Measurements from ENCODE around the gene FN1. TPM values are rescaled to one million over a fixed set of nuclear protein-coding genes. Genes with fewer than 3 reads are reported as not detected.

The FN1 gene
- total RNA-seq, 1 experiment from 2014 or later: 102 TPM

GRCh38 chr2:215368493-215368809 lies 67.4 kb downstream of the FN1 start (continued):
- no peak for TF ChIP-seq E2F4 (CRISPR knock-in tag; IDR thresholded peaks at IDR 0.05; ENCODE audit: borderline replicate concordance, low read depth)
- no peak for TF ChIP-seq NR1H2 (CRISPR knock-in tag; IDR thresholded peaks at IDR 0.05)
- TF ChIP-seq, protein P1, sequence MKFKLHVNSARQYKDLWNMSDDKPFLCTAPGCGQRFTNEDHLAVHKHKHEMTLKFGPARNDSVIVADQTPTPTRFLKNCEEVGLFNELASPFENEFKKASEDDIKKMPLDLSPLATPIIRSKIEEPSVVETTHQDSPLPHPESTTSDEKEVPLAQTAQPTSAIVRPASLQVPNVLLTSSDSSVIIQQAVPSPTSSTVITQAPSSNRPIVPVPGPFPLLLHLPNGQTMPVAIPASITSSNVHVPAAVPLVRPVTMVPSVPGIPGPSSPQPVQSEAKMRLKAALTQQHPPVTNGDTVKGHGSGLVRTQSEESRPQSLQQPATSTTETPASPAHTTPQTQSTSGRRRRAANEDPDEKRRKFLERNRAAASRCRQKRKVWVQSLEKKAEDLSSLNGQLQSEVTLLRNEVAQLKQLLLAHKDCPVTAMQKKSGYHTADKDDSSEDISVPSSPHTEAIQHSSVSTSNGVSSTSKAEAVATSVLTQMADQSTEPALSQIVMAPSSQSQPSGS (CRISPR knock-in tag; IDR thresholded peaks at IDR 0.05; ENCODE audit: borderline replicate concordance, low read depth): no peak
- no peak for TF ChIP-seq RORB (CRISPR knock-in tag; IDR thresholded peaks at IDR 0.05)
- no peak for TF ChIP-seq KAT7 (CRISPR knock-in tag; IDR thresholded peaks at IDR 0.05; ENCODE audit: borderline replicate concordance)
- no peak for TF ChIP-seq GTF2I (CRISPR knock-in tag; conservative IDR thresholded peaks at IDR 0.05)
- TF ChIP-seq, protein P2, sequence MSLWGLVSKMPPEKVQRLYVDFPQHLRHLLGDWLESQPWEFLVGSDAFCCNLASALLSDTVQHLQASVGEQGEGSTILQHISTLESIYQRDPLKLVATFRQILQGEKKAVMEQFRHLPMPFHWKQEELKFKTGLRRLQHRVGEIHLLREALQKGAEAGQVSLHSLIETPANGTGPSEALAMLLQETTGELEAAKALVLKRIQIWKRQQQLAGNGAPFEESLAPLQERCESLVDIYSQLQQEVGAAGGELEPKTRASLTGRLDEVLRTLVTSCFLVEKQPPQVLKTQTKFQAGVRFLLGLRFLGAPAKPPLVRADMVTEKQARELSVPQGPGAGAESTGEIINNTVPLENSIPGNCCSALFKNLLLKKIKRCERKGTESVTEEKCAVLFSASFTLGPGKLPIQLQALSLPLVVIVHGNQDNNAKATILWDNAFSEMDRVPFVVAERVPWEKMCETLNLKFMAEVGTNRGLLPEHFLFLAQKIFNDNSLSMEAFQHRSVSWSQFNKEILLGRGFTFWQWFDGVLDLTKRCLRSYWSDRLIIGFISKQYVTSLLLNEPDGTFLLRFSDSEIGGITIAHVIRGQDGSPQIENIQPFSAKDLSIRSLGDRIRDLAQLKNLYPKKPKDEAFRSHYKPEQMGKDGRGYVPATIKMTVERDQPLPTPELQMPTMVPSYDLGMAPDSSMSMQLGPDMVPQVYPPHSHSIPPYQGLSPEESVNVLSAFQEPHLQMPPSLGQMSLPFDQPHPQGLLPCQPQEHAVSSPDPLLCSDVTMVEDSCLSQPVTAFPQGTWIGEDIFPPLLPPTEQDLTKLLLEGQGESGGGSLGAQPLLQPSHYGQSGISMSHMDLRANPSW (CRISPR knock-in tag; conservative IDR thresholded peaks at IDR 0.05; ENCODE audit: low read depth): no peak

DNA sequence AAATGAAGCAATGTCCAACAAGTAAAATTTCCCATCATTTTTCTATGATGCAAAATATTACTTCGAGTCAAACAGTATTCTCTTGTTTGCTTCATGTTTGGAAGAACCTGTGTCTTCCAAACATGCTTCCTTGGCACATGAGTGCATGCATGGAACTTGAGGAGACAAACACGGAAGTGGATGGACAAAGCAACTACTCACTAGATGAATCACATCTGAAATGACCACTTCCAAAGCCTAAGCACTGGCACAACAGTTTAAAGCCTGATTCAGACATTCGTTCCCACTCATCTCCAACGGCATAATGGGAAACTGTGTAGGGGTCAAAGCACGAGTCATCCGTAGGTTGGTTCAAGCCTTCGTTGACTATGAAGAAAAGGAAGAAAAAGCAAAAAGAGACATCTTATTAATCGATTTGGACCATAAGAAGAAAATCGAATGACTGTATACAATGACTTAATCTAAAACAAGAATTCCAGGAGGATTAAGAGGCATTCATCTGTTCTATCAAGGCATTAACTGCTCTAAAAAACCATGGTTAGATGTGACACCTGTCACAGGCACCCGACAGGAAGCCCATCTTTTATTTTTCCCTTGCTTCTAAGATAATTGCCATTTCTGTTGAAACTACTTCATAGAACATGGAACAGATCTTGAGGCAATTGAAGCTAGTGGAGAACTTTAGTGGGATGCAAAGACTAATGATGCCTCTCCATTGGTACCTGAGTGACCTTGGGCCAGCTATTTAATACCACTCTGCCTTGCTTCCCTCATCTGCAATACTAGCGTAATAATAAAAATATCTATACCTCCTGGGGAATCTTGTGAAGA lies 68.0 kb downstream of the FN1 start:
- DNase-seq (ENCODE audit: low spot score) (no peak), ATAC-seq (no peak)
- ChIA-PET POLR2A (no interaction called here), CTCF (no interaction called here)
- Mint-ChIP-seq H3K36me3 (peaks cover 62% of the 10 kb centered on the region), H3K27ac (no peak overlapping the region; the same call in 1 of the 2 replicates), H3K9me3 (no peaks in the 10 kb centered on the region), H3K4me1 (no peaks in the 10 kb centered on the region), H3K4me3 (no peak overlapping the region), H3K27me3 (ENCODE audit: low read depth) (no peaks in the 10 kb centered on the region)
- TF ChIP-seq ZNF263 (CRISPR knock-in tag; IDR thresholded peaks at IDR 0.05; ENCODE audit: low read depth) (no peak), RORB (CRISPR knock-in tag; IDR thresholded peaks at IDR 0.05) (0 out of 2 replicates have a peak, but pooled peaks have one; percentile 32), NFATC4 (CRISPR knock-in tag; IDR thresholded peaks at IDR 0.05) (no peak), NR1H2 (CRISPR knock-in tag; IDR thresholded peaks at IDR 0.05) (no peak)

GRCh38 chr2:215366440-215367032 lies 69.3 kb downstream of the FN1 start:
- ATAC-seq (no peak), DNase-seq (ENCODE audit: low spot score) (no peak)
- TF ChIP-seq ZNF671 (CRISPR knock-in tag; IDR thresholded peaks at IDR 0.05): no peak
- no peak for TF ChIP-seq TP53 (CRISPR knock-in tag; IDR thresholded peaks at IDR 0.05)
- no peak for TF ChIP-seq FOXJ3 (CRISPR knock-in tag; IDR thresholded peaks at IDR 0.05; ENCODE audit: borderline replicate concordance)
- TF ChIP-seq ZBTB21 (CRISPR knock-in tag; IDR thresholded peaks at IDR 0.05; ENCODE audit: borderline replicate concordance): no peak
- TF ChIP-seq ZMAT4 (CRISPR knock-in tag; IDR thresholded peaks at IDR 0.05): no peak
- TF ChIP-seq, protein P3, sequence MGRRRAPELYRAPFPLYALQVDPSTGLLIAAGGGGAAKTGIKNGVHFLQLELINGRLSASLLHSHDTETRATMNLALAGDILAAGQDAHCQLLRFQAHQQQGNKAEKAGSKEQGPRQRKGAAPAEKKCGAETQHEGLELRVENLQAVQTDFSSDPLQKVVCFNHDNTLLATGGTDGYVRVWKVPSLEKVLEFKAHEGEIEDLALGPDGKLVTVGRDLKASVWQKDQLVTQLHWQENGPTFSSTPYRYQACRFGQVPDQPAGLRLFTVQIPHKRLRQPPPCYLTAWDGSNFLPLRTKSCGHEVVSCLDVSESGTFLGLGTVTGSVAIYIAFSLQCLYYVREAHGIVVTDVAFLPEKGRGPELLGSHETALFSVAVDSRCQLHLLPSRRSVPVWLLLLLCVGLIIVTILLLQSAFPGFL (CRISPR knock-in tag; IDR thresholded peaks at IDR 0.05; ENCODE audit: borderline replicate concordance): no peak
- TF ChIP-seq IRF1 (CRISPR knock-in tag; IDR thresholded peaks at IDR 0.05): no peak
- no peak for TF ChIP-seq PRDM15 (CRISPR knock-in tag; IDR thresholded peaks at IDR 0.05)
- no peaks in the 10 kb centered on the region for H3K27me3 Mint-ChIP-seq (ENCODE audit: low read depth)
- H3K27ac Mint-ChIP-seq: no peak overlapping the region
- peaks cover 64% of the 10 kb centered on the region for H3K36me3 Mint-ChIP-seq
- CTCF ChIA-PET: no interaction called here
- POLR2A ChIA-PET: interaction anchor here (0.6 kb wide), 1 partner anchor 21 kb away, joined by 9 read pairs; no protein-coding TSS in a partner anchor
- H3K4me3 Mint-ChIP-seq: no peak overlapping the region
- no peaks in the 10 kb centered on the region for H3K4me1 Mint-ChIP-seq
- no peaks in the 10 kb centered on the region for H3K9me3 Mint-ChIP-seq

Data from WTC11 (cell line).